Measurements from ENCODE around the gene NLGN1. TPM values are rescaled to one million over a fixed set of nuclear protein-coding genes. Genes with fewer than 3 reads are reported as not detected.

The NLGN1 gene
- total RNA-seq, 1 donor from 2014 or later = 5.7 TPM

- peaks cover 0 to 3% (median 2%) of the 10 kb centered on the region in 3 donors for H3K9me3 ChIP-seq (ENCODE audit: control insufficient read depth in 3 of 3, low read length in 3 of 3)
- H3K27ac ChIP-seq (ENCODE audit: low read depth, low read length) = no peak overlapping the region
- H3K36me3 ChIP-seq (ENCODE audit: control insufficient read depth in 3 of 3, insufficient read depth in 3 of 3, low read length in 3 of 3) = no peaks in the 10 kb centered on the region
- H3K9ac ChIP-seq (ENCODE audit: low read depth in 1 of 3, low read length in 3 of 3) = no peak overlapping the region
- no peak overlapping the region for H3K4me3 ChIP-seq (ENCODE audit: low read length in 3 of 3)
- H3K4me1 ChIP-seq (ENCODE audit: control insufficient read depth in 3 of 3, insufficient read depth in 3 of 3, low read length in 3 of 3) = no peaks in the 10 kb centered on the region
- H3K27me3 ChIP-seq (ENCODE audit: control insufficient read depth in 3 of 3, insufficient read depth in 3 of 3, low read length in 3 of 3) = no peaks in the 10 kb centered on the region
Observed at GRCh38 chr3:174170248-174170647, 772.7 kb downstream of the NLGN1 start.

GRCh38 chr3:174186377-174186989 lies 788.9 kb downstream of the NLGN1 start:
- no peak overlapping the region for H3K27ac ChIP-seq (ENCODE audit: low read depth, low read length)
- no peak overlapping the region for H3K4me3 ChIP-seq (ENCODE audit: low read length in 3 of 3)
- no peaks in the 10 kb centered on the region for H3K4me1 ChIP-seq (ENCODE audit: control insufficient read depth in 3 of 3, insufficient read depth in 3 of 3, low read length in 3 of 3)
- no peaks in the 10 kb centered on the region for H3K36me3 ChIP-seq (ENCODE audit: control insufficient read depth in 3 of 3, insufficient read depth in 3 of 3, low read length in 3 of 3)
- no peaks in the 10 kb centered on the region for H3K9me3 ChIP-seq (ENCODE audit: control insufficient read depth in 3 of 3, low read length in 3 of 3)
- no peak overlapping the region for H3K9ac ChIP-seq (ENCODE audit: low read depth in 1 of 3, low read length in 3 of 3)
- no peaks in the 10 kb centered on the region for H3K27me3 ChIP-seq (ENCODE audit: control insufficient read depth in 3 of 3, insufficient read depth in 3 of 3, low read length in 3 of 3)

GRCh38 chr3:174191380-174191779 lies 793.8 kb downstream of the NLGN1 start:
- Histone ChIP-seq H3K27me3 (ENCODE audit: control insufficient read depth in 3 of 3, insufficient read depth in 3 of 3, low read length in 3 of 3) (no peaks in the 10 kb centered on the region), H3K4me3 (ENCODE audit: low read length in 3 of 3) (no peak overlapping the region), H3K36me3 (ENCODE audit: control insufficient read depth in 3 of 3, insufficient read depth in 3 of 3, low read length in 3 of 3) (no peaks in the 10 kb centered on the region), H3K4me1 (ENCODE audit: control insufficient read depth in 3 of 3, insufficient read depth in 3 of 3, low read length in 3 of 3) (no peaks in the 10 kb centered on the region), H3K9me3 (ENCODE audit: control insufficient read depth in 3 of 3, low read length in 3 of 3) (no peaks in the 10 kb centered on the region), H3K27ac (ENCODE audit: low read depth, low read length) (no peak overlapping the region), H3K9ac (ENCODE audit: low read depth in 1 of 3, low read length in 3 of 3) (no peak overlapping the region)

GRCh38 chr3:174191895-174192294 lies 794.4 kb downstream of the NLGN1 start:
- no peak overlapping the region for H3K4me3 ChIP-seq (ENCODE audit: low read length in 3 of 3)
- H3K9me3 ChIP-seq (ENCODE audit: control insufficient read depth in 3 of 3, low read length in 3 of 3) = no peaks in the 10 kb centered on the region
- no peaks in the 10 kb centered on the region for H3K36me3 ChIP-seq (ENCODE audit: control insufficient read depth in 3 of 3, insufficient read depth in 3 of 3, low read length in 3 of 3)
- H3K9ac ChIP-seq (ENCODE audit: low read depth in 1 of 3, low read length in 3 of 3) = no peak overlapping the region
- H3K27ac ChIP-seq (ENCODE audit: low read depth, low read length) = no peak overlapping the region
- H3K27me3 ChIP-seq (ENCODE audit: control insufficient read depth in 3 of 3, insufficient read depth in 3 of 3, low read length in 3 of 3) = no peaks in the 10 kb centered on the region
- H3K4me1 ChIP-seq (ENCODE audit: control insufficient read depth in 3 of 3, insufficient read depth in 3 of 3, low read length in 3 of 3) = no peaks in the 10 kb centered on the region

- Histone ChIP-seq H3K9me3 (ENCODE audit: control insufficient read depth in 3 of 3, low read length in 3 of 3) (no peaks in the 10 kb centered on the region), H3K27ac (ENCODE audit: low read depth, low read length) (no peak overlapping the region), H3K4me3 (ENCODE audit: low read length in 3 of 3) (no peak overlapping the region), H3K9ac (ENCODE audit: low read depth in 1 of 3, low read length in 3 of 3) (no peak overlapping the region), H3K27me3 (ENCODE audit: control insufficient read depth in 3 of 3, insufficient read depth in 3 of 3, low read length in 3 of 3) (no peaks in the 10 kb centered on the region), H3K4me1 (ENCODE audit: control insufficient read depth in 3 of 3, insufficient read depth in 3 of 3, low read length in 3 of 3) (no peaks in the 10 kb centered on the region), H3K36me3 (ENCODE audit: control insufficient read depth in 3 of 3, insufficient read depth in 3 of 3, low read length in 3 of 3) (no peaks in the 10 kb centered on the region)
Observed at GRCh38 chr3:174192471-174192870, 794.9 kb downstream of the NLGN1 start.

- no peaks in the 10 kb centered on the region for H3K27me3 ChIP-seq (ENCODE audit: control insufficient read depth in 3 of 3, insufficient read depth in 3 of 3, low read length in 3 of 3)
- H3K36me3 ChIP-seq (ENCODE audit: control insufficient read depth in 3 of 3, insufficient read depth in 3 of 3, low read length in 3 of 3) = no peaks in the 10 kb centered on the region
- H3K9me3 ChIP-seq (ENCODE audit: control insufficient read depth in 3 of 3, low read length in 3 of 3) = no peaks in the 10 kb centered on the region
- no peak overlapping the region for H3K27ac ChIP-seq (ENCODE audit: low read depth, low read length)
- no peaks in the 10 kb centered on the region for H3K4me1 ChIP-seq (ENCODE audit: control insufficient read depth in 3 of 3, insufficient read depth in 3 of 3, low read length in 3 of 3)
- H3K9ac ChIP-seq (ENCODE audit: low read depth in 1 of 3, low read length in 3 of 3) = no peak overlapping the region
- no peak overlapping the region for H3K4me3 ChIP-seq (ENCODE audit: low read length in 3 of 3)
Observed at GRCh38 chr3:174193604-174194003, 796.1 kb downstream of the NLGN1 start.

- H3K4me1 ChIP-seq (ENCODE audit: control insufficient read depth in 3 of 3, insufficient read depth in 3 of 3, low read length in 3 of 3) = no peaks in the 10 kb centered on the region
- H3K9ac ChIP-seq (ENCODE audit: low read depth in 1 of 3, low read length in 3 of 3) = no peak overlapping the region
- no peaks in the 10 kb centered on the region for H3K36me3 ChIP-seq (ENCODE audit: control insufficient read depth in 3 of 3, insufficient read depth in 3 of 3, low read length in 3 of 3)
- H3K27me3 ChIP-seq (ENCODE audit: control insufficient read depth in 3 of 3, insufficient read depth in 3 of 3, low read length in 3 of 3) = no peaks in the 10 kb centered on the region
- H3K9me3 ChIP-seq (ENCODE audit: control insufficient read depth in 3 of 3, low read length in 3 of 3) = no peaks in the 10 kb centered on the region
- no peak overlapping the region for H3K27ac ChIP-seq (ENCODE audit: low read depth, low read length)
- no peak overlapping the region for H3K4me3 ChIP-seq (ENCODE audit: low read length in 3 of 3)
Observed at GRCh38 chr3:174197416-174197815, 799.9 kb downstream of the NLGN1 start.

- no peak overlapping the region for H3K27ac ChIP-seq (ENCODE audit: low read depth, low read length)
- H3K9ac ChIP-seq (ENCODE audit: low read depth in 1 of 3, low read length in 3 of 3) = no peak overlapping the region
- H3K27me3 ChIP-seq (ENCODE audit: control insufficient read depth in 3 of 3, insufficient read depth in 3 of 3, low read length in 3 of 3) = no peaks in the 10 kb centered on the region
- no peak overlapping the region for H3K4me3 ChIP-seq (ENCODE audit: low read length in 3 of 3)
- no peaks in the 10 kb centered on the region for H3K4me1 ChIP-seq (ENCODE audit: control insufficient read depth in 3 of 3, insufficient read depth in 3 of 3, low read length in 3 of 3)
- no peaks in the 10 kb centered on the region for H3K9me3 ChIP-seq (ENCODE audit: control insufficient read depth in 3 of 3, low read length in 3 of 3)
- H3K36me3 ChIP-seq (ENCODE audit: control insufficient read depth in 3 of 3, insufficient read depth in 3 of 3, low read length in 3 of 3) = no peaks in the 10 kb centered on the region
Observed at GRCh38 chr3:174198199-174198598, 800.7 kb downstream of the NLGN1 start.

GRCh38 chr3:174199696-174200095 lies 802.2 kb downstream of the NLGN1 start:
- no peaks in the 10 kb centered on the region for H3K27me3 ChIP-seq (ENCODE audit: control insufficient read depth in 3 of 3, insufficient read depth in 3 of 3, low read length in 3 of 3)
- H3K4me3 ChIP-seq (ENCODE audit: low read length in 3 of 3) = no peak overlapping the region
- no peak overlapping the region for H3K9ac ChIP-seq (ENCODE audit: low read depth in 1 of 3, low read length in 3 of 3)
- no peaks in the 10 kb centered on the region for H3K36me3 ChIP-seq (ENCODE audit: control insufficient read depth in 3 of 3, insufficient read depth in 3 of 3, low read length in 3 of 3)
- H3K9me3 ChIP-seq (ENCODE audit: control insufficient read depth in 3 of 3, low read length in 3 of 3) = no peaks in the 10 kb centered on the region
- H3K27ac ChIP-seq (ENCODE audit: low read depth, low read length) = no peak overlapping the region
- H3K4me1 ChIP-seq (ENCODE audit: control insufficient read depth in 3 of 3, insufficient read depth in 3 of 3, low read length in 3 of 3) = no peaks in the 10 kb centered on the region

GRCh38 chr3:174202116-174202515 lies 804.6 kb downstream of the NLGN1 start:
- Histone ChIP-seq H3K9me3 (ENCODE audit: control insufficient read depth in 3 of 3, low read length in 3 of 3) (no peaks in the 10 kb centered on the region), H3K9ac (ENCODE audit: low read depth in 1 of 3, low read length in 3 of 3) (no peak overlapping the region), H3K4me1 (ENCODE audit: control insufficient read depth in 3 of 3, insufficient read depth in 3 of 3, low read length in 3 of 3) (no peaks in the 10 kb centered on the region), H3K4me3 (ENCODE audit: low read length in 3 of 3) (no peak overlapping the region), H3K36me3 (ENCODE audit: control insufficient read depth in 3 of 3, insufficient read depth in 3 of 3, low read length in 3 of 3) (no peaks in the 10 kb centered on the region), H3K27me3 (ENCODE audit: control insufficient read depth in 3 of 3, insufficient read depth in 3 of 3, low read length in 3 of 3) (no peaks in the 10 kb centered on the region), H3K27ac (ENCODE audit: low read depth, low read length) (no peak overlapping the region)
